ENCODE results near the gene TOP3B.

DNA sequence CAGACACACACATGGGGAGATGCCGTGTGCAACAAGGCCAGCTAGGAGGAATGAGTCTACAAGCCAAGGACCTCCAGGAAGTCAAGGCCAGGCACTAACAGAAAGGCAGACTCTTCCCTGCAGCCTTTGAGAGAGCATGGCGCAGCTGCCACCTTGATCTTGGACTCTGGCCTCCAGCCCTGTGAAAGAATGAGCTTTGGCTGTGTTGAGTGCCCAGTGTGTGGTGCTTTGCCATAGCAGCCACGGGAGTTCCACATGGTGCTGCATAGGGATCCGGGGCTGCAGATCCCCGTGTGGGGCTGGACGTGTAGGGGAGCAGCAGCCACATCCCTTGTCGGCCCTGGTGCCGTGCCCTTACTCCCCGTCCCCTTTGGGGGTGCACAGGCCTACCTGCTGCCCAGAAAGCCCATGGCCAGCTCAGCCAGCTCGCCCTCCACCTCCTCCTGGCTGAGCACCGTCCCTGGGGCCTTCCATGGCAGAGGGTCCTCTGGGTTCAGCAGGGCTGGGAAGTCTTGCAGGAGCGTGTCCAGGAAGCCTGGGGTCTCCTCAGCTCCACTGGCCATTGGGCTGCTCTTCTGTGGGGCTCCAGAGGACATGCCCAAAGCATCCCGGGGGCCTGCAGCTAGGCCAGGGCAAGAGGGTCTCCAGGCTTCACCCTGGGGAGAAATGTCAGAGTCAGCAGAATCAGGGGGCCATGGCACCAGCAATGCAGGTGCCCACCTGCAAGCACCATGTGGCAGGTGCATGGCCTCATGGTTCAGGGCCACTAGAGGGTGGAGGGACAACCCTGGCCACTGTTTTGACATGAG is 36.9 kb downstream of the TOP3B start:
- TF ChIP-seq ZBTB7A (IDR thresholded peaks at IDR 0.05; ENCODE audit: low read depth) = no peak
- TF ChIP-seq TAF1 (IDR thresholded peaks at IDR 0.05; ENCODE audit: low read depth) = no peak
- TF ChIP-seq YY1 (IDR thresholded peaks at IDR 0.05; ENCODE audit: low read depth) = no peak
- TF ChIP-seq TCF12 (IDR thresholded peaks at IDR 0.05; ENCODE audit: low read depth) = no peak
- TF ChIP-seq, protein P1, sequence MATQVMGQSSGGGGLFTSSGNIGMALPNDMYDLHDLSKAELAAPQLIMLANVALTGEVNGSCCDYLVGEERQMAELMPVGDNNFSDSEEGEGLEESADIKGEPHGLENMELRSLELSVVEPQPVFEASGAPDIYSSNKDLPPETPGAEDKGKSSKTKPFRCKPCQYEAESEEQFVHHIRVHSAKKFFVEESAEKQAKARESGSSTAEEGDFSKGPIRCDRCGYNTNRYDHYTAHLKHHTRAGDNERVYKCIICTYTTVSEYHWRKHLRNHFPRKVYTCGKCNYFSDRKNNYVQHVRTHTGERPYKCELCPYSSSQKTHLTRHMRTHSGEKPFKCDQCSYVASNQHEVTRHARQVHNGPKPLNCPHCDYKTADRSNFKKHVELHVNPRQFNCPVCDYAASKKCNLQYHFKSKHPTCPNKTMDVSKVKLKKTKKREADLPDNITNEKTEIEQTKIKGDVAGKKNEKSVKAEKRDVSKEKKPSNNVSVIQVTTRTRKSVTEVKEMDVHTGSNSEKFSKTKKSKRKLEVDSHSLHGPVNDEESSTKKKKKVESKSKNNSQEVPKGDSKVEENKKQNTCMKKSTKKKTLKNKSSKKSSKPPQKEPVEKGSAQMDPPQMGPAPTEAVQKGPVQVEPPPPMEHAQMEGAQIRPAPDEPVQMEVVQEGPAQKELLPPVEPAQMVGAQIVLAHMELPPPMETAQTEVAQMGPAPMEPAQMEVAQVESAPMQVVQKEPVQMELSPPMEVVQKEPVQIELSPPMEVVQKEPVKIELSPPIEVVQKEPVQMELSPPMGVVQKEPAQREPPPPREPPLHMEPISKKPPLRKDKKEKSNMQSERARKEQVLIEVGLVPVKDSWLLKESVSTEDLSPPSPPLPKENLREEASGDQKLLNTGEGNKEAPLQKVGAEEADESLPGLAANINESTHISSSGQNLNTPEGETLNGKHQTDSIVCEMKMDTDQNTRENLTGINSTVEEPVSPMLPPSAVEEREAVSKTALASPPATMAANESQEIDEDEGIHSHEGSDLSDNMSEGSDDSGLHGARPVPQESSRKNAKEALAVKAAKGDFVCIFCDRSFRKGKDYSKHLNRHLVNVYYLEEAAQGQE (IDR thresholded peaks at IDR 0.05; ENCODE audit: low read depth) = no peak
- TF ChIP-seq FOXM1 (IDR thresholded peaks at IDR 0.05; ENCODE audit: borderline replicate concordance, low read depth) = no peak
- TF ChIP-seq, protein P2, sequence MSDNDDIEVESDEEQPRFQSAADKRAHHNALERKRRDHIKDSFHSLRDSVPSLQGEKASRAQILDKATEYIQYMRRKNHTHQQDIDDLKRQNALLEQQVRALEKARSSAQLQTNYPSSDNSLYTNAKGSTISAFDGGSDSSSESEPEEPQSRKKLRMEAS (IDR thresholded peaks at IDR 0.05) = no peak
- TF ChIP-seq CREB1 (IDR thresholded peaks at IDR 0.05; ENCODE audit: low read depth) = no peak
- TF ChIP-seq RAD21 (IDR thresholded peaks at IDR 0.05; ENCODE audit: low read depth) = no peak
- no peak for TF ChIP-seq CEBPB (IDR thresholded peaks at IDR 0.05)
- no peak for TF ChIP-seq TEAD4 (IDR thresholded peaks at IDR 0.05)
- no peak for TF ChIP-seq EGR1 (IDR thresholded peaks at IDR 0.05)

Data from Ishikawa (cell line).